ENCODE results near the gene DAPL1. TPM values are rescaled to one million over a fixed set of nuclear protein-coding genes. Genes with fewer than 3 reads are reported as not detected.

The DAPL1 gene
- total RNA-seq, 2 experiments from 2014 or later: not detected

DNA sequence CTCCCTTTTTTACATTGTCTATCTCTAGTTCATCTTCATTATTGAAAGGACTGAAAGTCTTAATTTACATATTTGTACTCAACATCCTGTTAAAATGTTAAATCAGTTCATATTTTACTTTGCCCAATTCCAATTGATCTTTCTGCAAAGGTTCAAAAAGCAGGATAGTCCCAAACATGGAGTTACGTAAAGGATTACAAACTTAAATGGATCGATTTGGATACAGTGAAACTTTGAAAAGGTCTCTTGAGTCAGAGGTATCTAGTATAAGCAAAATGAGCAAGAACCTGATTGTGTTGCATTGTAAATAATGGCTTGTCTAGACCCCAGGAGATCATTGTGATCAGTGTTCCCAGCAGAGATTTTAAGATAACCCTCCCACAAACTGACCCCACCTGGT lies 4.1 kb downstream of the DAPL1 start:
- no peak for ATAC-seq (ENCODE audit: poor library complexity)
- Mint-ChIP-seq H3K4me3 (no peak overlapping the region), H3K9me3 (no peaks in the 10 kb centered on the region), H3K36me3 (ENCODE audit: low read depth) (no peaks in the 10 kb centered on the region), H3K27ac (no peak overlapping the region), H3K4me1 (ENCODE audit: low read depth) (no peaks in the 10 kb centered on the region), H3K27me3 (peaks cover 20% of the 10 kb centered on the region)
- TF ChIP-seq, protein P1, sequence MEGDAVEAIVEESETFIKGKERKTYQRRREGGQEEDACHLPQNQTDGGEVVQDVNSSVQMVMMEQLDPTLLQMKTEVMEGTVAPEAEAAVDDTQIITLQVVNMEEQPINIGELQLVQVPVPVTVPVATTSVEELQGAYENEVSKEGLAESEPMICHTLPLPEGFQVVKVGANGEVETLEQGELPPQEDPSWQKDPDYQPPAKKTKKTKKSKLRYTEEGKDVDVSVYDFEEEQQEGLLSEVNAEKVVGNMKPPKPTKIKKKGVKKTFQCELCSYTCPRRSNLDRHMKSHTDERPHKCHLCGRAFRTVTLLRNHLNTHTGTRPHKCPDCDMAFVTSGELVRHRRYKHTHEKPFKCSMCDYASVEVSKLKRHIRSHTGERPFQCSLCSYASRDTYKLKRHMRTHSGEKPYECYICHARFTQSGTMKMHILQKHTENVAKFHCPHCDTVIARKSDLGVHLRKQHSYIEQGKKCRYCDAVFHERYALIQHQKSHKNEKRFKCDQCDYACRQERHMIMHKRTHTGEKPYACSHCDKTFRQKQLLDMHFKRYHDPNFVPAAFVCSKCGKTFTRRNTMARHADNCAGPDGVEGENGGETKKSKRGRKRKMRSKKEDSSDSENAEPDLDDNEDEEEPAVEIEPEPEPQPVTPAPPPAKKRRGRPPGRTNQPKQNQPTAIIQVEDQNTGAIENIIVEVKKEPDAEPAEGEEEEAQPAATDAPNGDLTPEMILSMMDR (IDR thresholded peaks at IDR 0.05): no peak
- H3K27me3 ChIP-seq (ENCODE audit: control insufficient read depth in 1 of 2, insufficient read depth in 2 of 2, low read length in 2 of 2): peaks cover 6 to 8% of the 10 kb centered on the region in 2 experiments
- no peak overlapping the region for H3K27ac ChIP-seq (ENCODE audit: low read depth in 1 of 2, low read length in 2 of 2)
- no peak for DNase-seq
- ChIA-PET CTCF (interaction anchor here (0.6 kb wide), 1 partner anchor 32 kb away, joined by 3 read pairs; no protein-coding TSS in a partner anchor), POLR2A (no interaction called here)
- no peak overlapping the region for H3K4me3 ChIP-seq (ENCODE audit: low read length)
- H3K9me3 ChIP-seq (ENCODE audit: control insufficient read depth in 1 of 2, insufficient read depth in 1 of 2, low read length in 2 of 2): no peaks in the 10 kb centered on the region
- H3K4me1 ChIP-seq (ENCODE audit: insufficient read depth, low read length): no peaks in the 10 kb centered on the region
- intact Hi-C loops (cut with DNase I, micrococcal nuclease): no loop called here
- H3K36me3 ChIP-seq (ENCODE audit: insufficient read depth, low read length): no peaks in the 10 kb centered on the region

DNA sequence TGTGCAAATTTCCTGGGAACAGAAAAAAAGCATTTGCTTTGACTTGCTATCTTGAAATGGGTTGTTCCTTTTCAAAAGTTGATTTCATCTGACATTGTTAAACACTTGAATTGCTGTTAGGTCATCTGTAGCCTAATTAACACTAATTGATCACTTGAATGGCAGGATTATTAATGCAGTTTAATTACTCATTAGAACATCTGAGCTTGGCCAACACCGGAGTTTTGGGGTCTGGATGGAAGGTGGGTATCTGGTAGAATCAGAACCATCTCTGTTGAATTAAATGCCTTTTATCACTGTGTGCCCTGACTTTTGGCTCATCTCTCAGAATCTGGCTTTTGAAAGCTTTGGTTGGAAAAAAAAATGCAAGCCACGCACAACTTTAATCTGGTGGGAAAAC lies 8.4 kb downstream of the DAPL1 start:
- Histone ChIP-seq H3K4me1 (ENCODE audit: insufficient read depth, low read length) (no peaks in the 10 kb centered on the region), H3K36me3 (ENCODE audit: insufficient read depth, low read length) (no peaks in the 10 kb centered on the region), H3K27ac (ENCODE audit: low read depth in 1 of 2, low read length in 2 of 2) (no peak overlapping the region), H3K27me3 (ENCODE audit: control insufficient read depth in 1 of 2, insufficient read depth in 2 of 2, low read length in 2 of 2) (peaks cover 0 to 3% of the 10 kb centered on the region in 2 experiments), H3K9me3 (ENCODE audit: control insufficient read depth in 1 of 2, insufficient read depth in 1 of 2, low read length in 2 of 2) (no peaks in the 10 kb centered on the region), H3K4me3 (ENCODE audit: low read length) (no peak overlapping the region)
- TF ChIP-seq, protein P1 (IDR thresholded peaks at IDR 0.05): no peak
- H3K4me3 Mint-ChIP-seq: no peak overlapping the region
- no peak overlapping the region for H3K27ac Mint-ChIP-seq
- no peaks in the 10 kb centered on the region for H3K9me3 Mint-ChIP-seq
- no peaks in the 10 kb centered on the region for H3K36me3 Mint-ChIP-seq (ENCODE audit: low read depth)
- CTCF ChIA-PET: no interaction called here
- intact Hi-C loops (cut with DNase I, micrococcal nuclease): no loop called here
- DNase-seq: no peak
- no peak for ATAC-seq (ENCODE audit: poor library complexity)
- H3K27me3 Mint-ChIP-seq: peaks cover 6% of the 10 kb centered on the region
- POLR2A ChIA-PET: no interaction called here
- no peaks in the 10 kb centered on the region for H3K4me1 Mint-ChIP-seq (ENCODE audit: low read depth)

DNA sequence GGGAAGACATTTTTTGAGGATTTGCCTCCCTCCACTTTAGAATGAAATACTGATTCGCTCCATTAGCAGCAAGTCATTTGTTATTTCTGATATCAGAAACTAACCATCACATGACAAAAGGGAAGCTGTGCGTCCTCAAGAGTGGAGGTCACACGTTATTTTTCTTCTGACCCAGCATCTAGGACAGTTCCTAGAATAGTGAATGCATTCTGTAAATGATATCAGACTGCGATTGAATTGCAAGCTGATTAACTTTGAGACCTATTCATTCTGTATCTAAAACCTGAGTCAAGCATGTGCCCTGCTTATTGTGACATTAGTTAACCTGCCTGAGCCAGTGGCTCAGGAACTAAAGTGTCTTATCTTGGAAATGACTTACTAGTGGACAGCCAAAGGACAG lies 10.1 kb downstream of the DAPL1 start:
- no peaks in the 10 kb centered on the region for H3K36me3 ChIP-seq (ENCODE audit: insufficient read depth, low read length)
- H3K4me3 ChIP-seq (ENCODE audit: low read length): no peak overlapping the region
- no peaks in the 10 kb centered on the region for H3K9me3 ChIP-seq (ENCODE audit: control insufficient read depth in 1 of 2, insufficient read depth in 1 of 2, low read length in 2 of 2)
- ChIA-PET CTCF (no interaction called here), POLR2A (interaction anchor here (0.6 kb wide), 1 partner anchor 275 kb away, joined by 4 read pairs; no protein-coding TSS in a partner anchor)
- H3K27ac ChIP-seq (ENCODE audit: low read depth in 1 of 2, low read length in 2 of 2): no peak overlapping the region
- H3K4me3 Mint-ChIP-seq: no peak overlapping the region
- ATAC-seq (ENCODE audit: poor library complexity): no peak
- DNase-seq: no peak
- no peaks in the 10 kb centered on the region for H3K27me3 ChIP-seq (ENCODE audit: control insufficient read depth in 1 of 2, insufficient read depth in 2 of 2, low read length in 2 of 2)
- H3K4me1 ChIP-seq (ENCODE audit: insufficient read depth, low read length): no peaks in the 10 kb centered on the region
- no peaks in the 10 kb centered on the region for H3K4me1 Mint-ChIP-seq (ENCODE audit: low read depth)
- intact Hi-C loops (cut with DNase I, micrococcal nuclease): no loop called here
- H3K36me3 Mint-ChIP-seq (ENCODE audit: low read depth): no peaks in the 10 kb centered on the region
- H3K27ac Mint-ChIP-seq: no peak overlapping the region
- no peaks in the 10 kb centered on the region for H3K9me3 Mint-ChIP-seq
- TF ChIP-seq, protein P1 (IDR thresholded peaks at IDR 0.05): no peak
- peaks cover 6% of the 10 kb centered on the region for H3K27me3 Mint-ChIP-seq
